ENCODE results near the gene PTOV1.

The PTOV1 gene

DNA sequence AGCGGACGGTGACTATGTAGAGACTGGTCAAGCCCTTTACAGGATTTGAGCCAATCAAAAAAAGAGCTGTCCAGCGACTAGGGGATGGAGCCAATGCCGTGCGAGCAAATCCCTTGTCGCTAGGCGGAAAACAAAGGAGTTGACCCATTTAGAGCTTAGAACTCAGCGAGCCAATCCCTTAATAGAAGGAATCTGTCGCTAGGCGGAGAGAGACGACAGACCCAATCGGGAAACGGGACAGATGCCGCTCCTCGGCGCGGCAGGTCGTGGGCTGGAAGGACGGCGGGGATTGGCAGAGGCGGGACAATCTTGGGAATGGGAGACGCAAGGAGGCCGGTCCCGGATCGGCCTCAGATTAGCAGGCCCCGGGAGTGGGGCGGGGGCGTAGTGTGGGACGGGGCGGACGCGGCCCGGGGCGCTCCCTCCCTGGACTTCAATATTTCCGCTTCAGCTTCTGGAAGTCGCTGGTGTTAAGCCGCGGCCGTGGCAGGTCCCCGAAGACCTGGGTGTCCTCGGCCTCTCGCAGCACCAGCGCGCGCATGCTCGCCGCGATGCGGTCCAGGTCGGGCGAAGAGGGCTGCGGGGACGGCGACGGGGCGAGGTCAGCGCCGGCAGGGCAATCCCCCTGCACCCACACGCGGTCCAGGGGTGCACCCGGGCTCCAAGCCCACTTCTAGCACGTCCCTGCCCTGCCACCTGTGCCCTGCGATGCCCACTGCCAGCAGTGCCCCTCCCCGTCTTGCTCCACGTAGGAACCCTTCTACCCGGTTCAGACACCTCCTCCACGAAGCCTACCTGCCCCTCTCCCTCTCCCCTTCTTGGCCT, 18.7 kb downstream of the PTOV1 start (continued):
- TF ChIP-seq ZNF148 (tag by site-specific recombination; IDR thresholded peaks at IDR 0.05; ENCODE audit: borderline replicate concordance) (no peak), MEIS1 (CRISPR knock-in tag; IDR thresholded peaks at IDR 0.05; ENCODE audit: borderline replicate concordance) (no peak), RBAK (tag by site-specific recombination; IDR thresholded peaks at IDR 0.05) (no peak), ZNF324 (tag by site-specific recombination; IDR thresholded peaks at IDR 0.05) (peak; percentile 30; the same call in 1 of the 2 replicates), ZSCAN4 (tag by site-specific recombination; IDR thresholded peaks at IDR 0.05) (0 out of 2 replicates have a peak, but pooled peaks have one; percentile 9), REPIN1 (tag by site-specific recombination; IDR thresholded peaks at IDR 0.05; ENCODE audit: low read depth) (no peak), ZSCAN30 (tag by site-specific recombination; IDR thresholded peaks at IDR 0.05) (0 out of 2 replicates have a peak, but pooled peaks have one; percentile 36), OVOL3 (tag by site-specific recombination; IDR thresholded peaks at IDR 0.05) (0 out of 2 replicates have a peak, but pooled peaks have one; percentile 27), ZNF830 (tag by site-specific recombination; IDR thresholded peaks at IDR 0.05; ENCODE audit: low read depth) (no peak), HOXC10 (CRISPR knock-in tag; IDR thresholded peaks at IDR 0.05) (no peak), ZEB2 (tag by site-specific recombination; IDR thresholded peaks at IDR 0.05) (no peak), ZXDB (tag by site-specific recombination; IDR thresholded peaks at IDR 0.05) (peak; percentile 49), GFI1B (tag by site-specific recombination; IDR thresholded peaks at IDR 0.05) (no peak), ZNF211 (tag by site-specific recombination; IDR thresholded peaks at IDR 0.05; ENCODE audit: low read depth) (no peak), ZBTB48 (tag by site-specific recombination; IDR thresholded peaks at IDR 0.05) (no peak), SCRT1 (tag by site-specific recombination; IDR thresholded peaks at IDR 0.05; ENCODE audit: borderline replicate concordance) (no peak), ZNF585B (tag by site-specific recombination; IDR thresholded peaks at IDR 0.05) (no peak), ZNF530 (tag by site-specific recombination; IDR thresholded peaks at IDR 0.05; ENCODE audit: low read depth) (no peak)
- TF ChIP-seq, protein P1, sequence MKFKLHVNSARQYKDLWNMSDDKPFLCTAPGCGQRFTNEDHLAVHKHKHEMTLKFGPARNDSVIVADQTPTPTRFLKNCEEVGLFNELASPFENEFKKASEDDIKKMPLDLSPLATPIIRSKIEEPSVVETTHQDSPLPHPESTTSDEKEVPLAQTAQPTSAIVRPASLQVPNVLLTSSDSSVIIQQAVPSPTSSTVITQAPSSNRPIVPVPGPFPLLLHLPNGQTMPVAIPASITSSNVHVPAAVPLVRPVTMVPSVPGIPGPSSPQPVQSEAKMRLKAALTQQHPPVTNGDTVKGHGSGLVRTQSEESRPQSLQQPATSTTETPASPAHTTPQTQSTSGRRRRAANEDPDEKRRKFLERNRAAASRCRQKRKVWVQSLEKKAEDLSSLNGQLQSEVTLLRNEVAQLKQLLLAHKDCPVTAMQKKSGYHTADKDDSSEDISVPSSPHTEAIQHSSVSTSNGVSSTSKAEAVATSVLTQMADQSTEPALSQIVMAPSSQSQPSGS (tag by site-specific recombination; IDR thresholded peaks at IDR 0.05; ENCODE audit: low read depth): no peak
- TF ChIP-seq, protein P2, sequence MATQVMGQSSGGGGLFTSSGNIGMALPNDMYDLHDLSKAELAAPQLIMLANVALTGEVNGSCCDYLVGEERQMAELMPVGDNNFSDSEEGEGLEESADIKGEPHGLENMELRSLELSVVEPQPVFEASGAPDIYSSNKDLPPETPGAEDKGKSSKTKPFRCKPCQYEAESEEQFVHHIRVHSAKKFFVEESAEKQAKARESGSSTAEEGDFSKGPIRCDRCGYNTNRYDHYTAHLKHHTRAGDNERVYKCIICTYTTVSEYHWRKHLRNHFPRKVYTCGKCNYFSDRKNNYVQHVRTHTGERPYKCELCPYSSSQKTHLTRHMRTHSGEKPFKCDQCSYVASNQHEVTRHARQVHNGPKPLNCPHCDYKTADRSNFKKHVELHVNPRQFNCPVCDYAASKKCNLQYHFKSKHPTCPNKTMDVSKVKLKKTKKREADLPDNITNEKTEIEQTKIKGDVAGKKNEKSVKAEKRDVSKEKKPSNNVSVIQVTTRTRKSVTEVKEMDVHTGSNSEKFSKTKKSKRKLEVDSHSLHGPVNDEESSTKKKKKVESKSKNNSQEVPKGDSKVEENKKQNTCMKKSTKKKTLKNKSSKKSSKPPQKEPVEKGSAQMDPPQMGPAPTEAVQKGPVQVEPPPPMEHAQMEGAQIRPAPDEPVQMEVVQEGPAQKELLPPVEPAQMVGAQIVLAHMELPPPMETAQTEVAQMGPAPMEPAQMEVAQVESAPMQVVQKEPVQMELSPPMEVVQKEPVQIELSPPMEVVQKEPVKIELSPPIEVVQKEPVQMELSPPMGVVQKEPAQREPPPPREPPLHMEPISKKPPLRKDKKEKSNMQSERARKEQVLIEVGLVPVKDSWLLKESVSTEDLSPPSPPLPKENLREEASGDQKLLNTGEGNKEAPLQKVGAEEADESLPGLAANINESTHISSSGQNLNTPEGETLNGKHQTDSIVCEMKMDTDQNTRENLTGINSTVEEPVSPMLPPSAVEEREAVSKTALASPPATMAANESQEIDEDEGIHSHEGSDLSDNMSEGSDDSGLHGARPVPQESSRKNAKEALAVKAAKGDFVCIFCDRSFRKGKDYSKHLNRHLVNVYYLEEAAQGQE (tag by site-specific recombination; IDR thresholded peaks at IDR 0.05): no peak
- TF ChIP-seq, protein P3, sequence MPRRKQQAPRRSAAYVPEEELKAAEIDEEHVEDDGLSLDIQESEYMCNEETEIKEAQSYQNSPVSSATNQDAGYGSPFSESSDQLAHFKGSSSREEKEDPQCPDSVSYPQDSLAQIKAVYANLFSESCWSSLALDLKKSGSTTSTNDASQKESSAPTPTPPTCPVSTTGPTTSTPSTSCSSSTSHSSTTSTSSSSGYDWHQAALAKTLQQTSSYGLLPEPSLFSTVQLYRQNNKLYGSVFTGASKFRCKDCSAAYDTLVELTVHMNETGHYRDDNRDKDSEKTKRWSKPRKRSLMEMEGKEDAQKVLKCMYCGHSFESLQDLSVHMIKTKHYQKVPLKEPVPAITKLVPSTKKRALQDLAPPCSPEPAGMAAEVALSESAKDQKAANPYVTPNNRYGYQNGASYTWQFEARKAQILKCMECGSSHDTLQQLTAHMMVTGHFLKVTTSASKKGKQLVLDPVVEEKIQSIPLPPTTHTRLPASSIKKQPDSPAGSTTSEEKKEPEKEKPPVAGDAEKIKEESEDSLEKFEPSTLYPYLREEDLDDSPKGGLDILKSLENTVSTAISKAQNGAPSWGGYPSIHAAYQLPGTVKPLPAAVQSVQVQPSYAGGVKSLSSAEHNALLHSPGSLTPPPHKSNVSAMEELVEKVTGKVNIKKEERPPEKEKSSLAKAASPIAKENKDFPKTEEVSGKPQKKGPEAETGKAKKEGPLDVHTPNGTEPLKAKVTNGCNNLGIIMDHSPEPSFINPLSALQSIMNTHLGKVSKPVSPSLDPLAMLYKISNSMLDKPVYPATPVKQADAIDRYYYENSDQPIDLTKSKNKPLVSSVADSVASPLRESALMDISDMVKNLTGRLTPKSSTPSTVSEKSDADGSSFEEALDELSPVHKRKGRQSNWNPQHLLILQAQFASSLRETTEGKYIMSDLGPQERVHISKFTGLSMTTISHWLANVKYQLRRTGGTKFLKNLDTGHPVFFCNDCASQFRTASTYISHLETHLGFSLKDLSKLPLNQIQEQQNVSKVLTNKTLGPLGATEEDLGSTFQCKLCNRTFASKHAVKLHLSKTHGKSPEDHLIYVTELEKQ (tag by site-specific recombination; IDR thresholded peaks at IDR 0.05; ENCODE audit: borderline replicate concordance): no peak
- TF ChIP-seq, protein P4, sequence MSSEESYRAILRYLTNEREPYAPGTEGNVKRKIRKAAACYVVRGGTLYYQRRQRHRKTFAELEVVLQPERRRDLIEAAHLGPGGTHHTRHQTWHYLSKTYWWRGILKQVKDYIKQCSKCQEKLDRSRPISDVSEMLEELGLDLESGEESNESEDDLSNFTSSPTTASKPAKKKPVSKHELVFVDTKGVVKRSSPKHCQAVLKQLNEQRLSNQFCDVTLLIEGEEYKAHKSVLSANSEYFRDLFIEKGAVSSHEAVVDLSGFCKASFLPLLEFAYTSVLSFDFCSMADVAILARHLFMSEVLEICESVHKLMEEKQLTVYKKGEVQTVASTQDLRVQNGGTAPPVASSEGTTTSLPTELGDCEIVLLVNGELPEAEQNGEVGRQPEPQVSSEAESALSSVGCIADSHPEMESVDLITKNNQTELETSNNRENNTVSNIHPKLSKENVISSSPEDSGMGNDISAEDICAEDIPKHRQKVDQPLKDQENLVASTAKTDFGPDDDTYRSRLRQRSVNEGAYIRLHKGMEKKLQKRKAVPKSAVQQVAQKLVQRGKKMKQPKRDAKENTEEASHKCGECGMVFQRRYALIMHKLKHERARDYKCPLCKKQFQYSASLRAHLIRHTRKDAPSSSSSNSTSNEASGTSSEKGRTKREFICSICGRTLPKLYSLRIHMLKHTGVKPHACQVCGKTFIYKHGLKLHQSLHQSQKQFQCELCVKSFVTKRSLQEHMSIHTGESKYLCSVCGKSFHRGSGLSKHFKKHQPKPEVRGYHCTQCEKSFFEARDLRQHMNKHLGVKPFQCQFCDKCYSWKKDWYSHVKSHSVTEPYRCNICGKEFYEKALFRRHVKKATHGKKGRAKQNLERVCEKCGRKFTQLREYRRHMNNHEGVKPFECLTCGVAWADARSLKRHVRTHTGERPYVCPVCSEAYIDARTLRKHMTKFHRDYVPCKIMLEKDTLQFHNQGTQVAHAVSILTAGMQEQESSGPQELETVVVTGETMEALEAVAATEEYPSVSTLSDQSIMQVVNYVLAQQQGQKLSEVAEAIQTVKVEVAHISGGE (tag by site-specific recombination; conservative IDR thresholded peaks at IDR 0.05; ENCODE audit: low read depth): peak; percentile 56; the same call in 1 of the 2 replicates

Data from HEK293 (cell line).